T-cell (primary cell): Measurements from ENCODE around the gene GLCCI1. TPM values are rescaled to one million over a fixed set of nuclear protein-coding genes. Genes with fewer than 3 reads are reported as not detected.

ENCODE experiments used
- ATAC-seq, 4 experiments: fragments of 200-7000 bp in 3 of 4; fragments of 150-1000 bp in 1 of 4; cut with Tn5 transposase; replicated peaks in 1 of 4; 1 replicate in 3 of 4; 2 replicates in 1 of 4; pipeline ENCODE4 v1.10.0; 2021; ENCODE audit warnings: moderate library complexity in 3 of 4, mild to moderate bottlenecking in 2 of 4, moderate number of reproducible peaks in 1 of 4
- CTCF ChIA-PET, 2 donors: fragments of 300-600 bp; sonication (Branson Sonifier 250); formaldehyde crosslinking; loops; one replicate each; lab custom pipeline; 2022; ENCODE audit warnings: antibody characterized with exemption in 2 of 2; lab: Charles Lee
- POLR2A ChIA-PET, 2 donors: fragments of 300-600 bp; sonication (Branson Sonifier 250); formaldehyde crosslinking; loops; one replicate each; lab custom pipeline; 2022; ENCODE audit warnings: antibody characterized with exemption in 2 of 2; lab: Charles Lee
- DNase-seq, 35 experiments: peaks; one replicate each; pipeline versions ENCODE4 v3.0.0 to v3.0.0-alpha.2; 2013 to 2023
- H3K27ac ChIP-seq: one replicate; pipeline ENCODE4 v1.5.1; 2013; ENCODE audit warnings: low read length
- H3K27me3 ChIP-seq, 2 experiments: replicated peaks in 1 of 2; 1 replicate in 1 of 2; 2 replicates in 1 of 2; pipeline versions ENCODE4 v1.6.1 to v1.7.0; 2013; ENCODE audit warnings: low read length in 1 of 2, mixed read lengths in 1 of 2; ENCODE audit not compliant: control insufficient read depth in 2 of 2, insufficient read depth in 2 of 2; ENCODE audit errors: extremely low read depth in 1 of 2
- H3K36me3 ChIP-seq, 2 donors: 1 replicate in 1 of 2; 2 replicates in 1 of 2; pipeline versions ENCODE4 v1.6.1 to v1.7.0; 2013; ENCODE audit warnings: low read length in 1 of 2; ENCODE audit not compliant: control insufficient read depth in 2 of 2, insufficient read depth in 1 of 2; ENCODE audit errors: extremely low read depth in 1 of 2
- H3K4me1 ChIP-seq, 2 experiments: 1 replicate in 1 of 2; 2 replicates in 1 of 2; pipeline versions ENCODE4 v1.6.1 to v1.7.0; 2013; ENCODE audit warnings: low read length in 2 of 2, mixed read lengths in 1 of 2; ENCODE audit not compliant: insufficient read depth in 2 of 2, control insufficient read depth in 1 of 2; ENCODE audit errors: extremely low read depth in 1 of 2
- H3K4me3 ChIP-seq, 2 donors: 1 replicate in 1 of 2; 2 replicates in 1 of 2; pipeline versions ENCODE4 v1.5.1 to v1.7.0; 2013; ENCODE audit warnings: mild to moderate bottlenecking in 2 of 2, low read length in 1 of 2, moderate library complexity in 1 of 2; ENCODE audit not compliant: control insufficient read depth in 1 of 2; ENCODE audit errors: extremely low read depth in 1 of 2
- H3K9me3 ChIP-seq: 2 replicates; pipeline ENCODE4 v1.7.0; 2013
- H3K27ac Mint-ChIP-seq, 2 donors: one replicate each; pipeline ENCODE4 v1.8.0; 2020 to 2021; ENCODE audit warnings: mild to moderate bottlenecking in 2 of 2, mixed read lengths in 2 of 2
- H3K27me3 Mint-ChIP-seq, 2 donors: one replicate each; pipeline ENCODE4 v1.8.0; 2021 to 2022; ENCODE audit warnings: mixed read lengths in 2 of 2
- H3K36me3 Mint-ChIP-seq: one replicate; pipeline ENCODE4 v1.8.0; 2021; ENCODE audit warnings: mixed read lengths
- H3K4me1 Mint-ChIP-seq, 3 donors: one replicate each; pipeline ENCODE4 v1.8.0; 2020 to 2022; ENCODE audit warnings: mixed read lengths in 3 of 3, mild to moderate bottlenecking in 1 of 3
- H3K4me3 Mint-ChIP-seq, 3 donors: one replicate each; pipeline ENCODE4 v1.8.0; 2020 to 2022; ENCODE audit warnings: mild to moderate bottlenecking in 3 of 3, mixed read lengths in 3 of 3, moderate library complexity in 3 of 3
- H3K9me3 Mint-ChIP-seq, 3 donors: one replicate each; pipeline ENCODE4 v1.8.0; 2020 to 2022; ENCODE audit warnings: mixed read lengths in 3 of 3
- WGBS: methylation state at CpG from one replicate; pipeline ENCODE4 v1.1.5; 2013; ENCODE audit warnings: missing lambda C conversion rate; ENCODE audit not compliant: insufficient coverage; 5-methylcytosine and 5-hydroxymethylcytosine counted together
- total RNA-seq, 35 experiments: library from RNA in 6 of 35; stranded (reverse) in 6 of 35; fragments of 120-200 nt in 1 of 35; gene quantifications; one replicate each; pipeline versions ENCODE4 v1.2.1 to v1.2.4 and lab custom pipeline; 2013 to 2026

Gene GLCCI1
- total RNA-seq, 5 donors from 2014 or later (not counting 1 experiment from before 2014, with no cell fraction given), result 30.6 to 51.5 (median 38.0) TPM

- H3K4me3 ChIP-seq, result no peak overlapping the region
- peaks cover 3 to 5% (median 3%) of the 10 kb centered on the region in 3 donors for H3K9me3 Mint-ChIP-seq
Measured at GRCh38 chr7:7953806-7954205, 14.8 kb upstream of the GLCCI1 start.

GRCh38 chr7:7956531-7957128, 12.0 kb upstream of the GLCCI1 start:
- ATAC-seq (no peak), DNase-seq (no peak)
- H3K9me3 Mint-ChIP-seq, result no peaks in the 10 kb centered on the region
- ChIA-PET CTCF (no interaction called here), POLR2A (no interaction called here)
- no peaks in the 10 kb centered on the region for H3K27me3 ChIP-seq
- no peak overlapping the region for H3K4me3 Mint-ChIP-seq
- H3K4me1 ChIP-seq, result no peaks in the 10 kb centered on the region
- H3K4me3 ChIP-seq, result no peak overlapping the region
- H3K27ac Mint-ChIP-seq, result no peak overlapping the region
- no peaks in the 10 kb centered on the region for H3K9me3 ChIP-seq
- WGBS, result no CpG with 5 or more reads among the region's 3 CpGs
- H3K27ac ChIP-seq, result no peak overlapping the region
- no peaks in the 10 kb centered on the region for H3K27me3 Mint-ChIP-seq
- H3K36me3 ChIP-seq, result no peaks in the 10 kb centered on the region
- peaks cover 21% of the 10 kb centered on the region for H3K36me3 Mint-ChIP-seq
- no peaks in the 10 kb centered on the region for H3K4me1 Mint-ChIP-seq

More at GRCh38 chr7:7953806-7954205, 14.8 kb upstream of the GLCCI1 start:
- H3K36me3 Mint-ChIP-seq, result peaks cover 31% of the 10 kb centered on the region
- Histone ChIP-seq H3K4me1 (no peaks in the 10 kb centered on the region), H3K36me3 (no peaks in the 10 kb centered on the region), H3K9me3 (no peaks in the 10 kb centered on the region), H3K27me3 (no peaks in the 10 kb centered on the region), H3K27ac (no peak overlapping the region)
- no peaks in the 10 kb centered on the region for H3K27me3 Mint-ChIP-seq
- ChIA-PET POLR2A (no interaction called here), CTCF (interaction anchor here in 1 of 2 donors (1.4 kb wide), 1 partner anchor 36 kb away, joined by 4 read pairs; no protein-coding TSS in a partner anchor)
- ATAC-seq, result no peak
- no peak for DNase-seq
- no peak overlapping the region for H3K4me3 Mint-ChIP-seq
- no peak overlapping the region for H3K27ac Mint-ChIP-seq
- no peaks in the 10 kb centered on the region for H3K4me1 Mint-ChIP-seq

- H3K36me3 ChIP-seq, result no peaks in the 10 kb centered on the region
- no peaks in the 10 kb centered on the region for H3K4me1 Mint-ChIP-seq
- H3K9me3 ChIP-seq, result no peaks in the 10 kb centered on the region
- no peaks in the 10 kb centered on the region for H3K27me3 Mint-ChIP-seq
- H3K4me3 ChIP-seq, result no peak overlapping the region
- no peaks in the 10 kb centered on the region for H3K27me3 ChIP-seq
- no peaks in the 10 kb centered on the region for H3K9me3 Mint-ChIP-seq
- ChIA-PET CTCF (no interaction called here), POLR2A (no interaction called here)
- no peak for DNase-seq
- no peak overlapping the region for H3K4me3 Mint-ChIP-seq
- no peak overlapping the region for H3K27ac ChIP-seq
- no peaks in the 10 kb centered on the region for H3K4me1 ChIP-seq
- no CpG with 5 or more reads among the region's 2 CpGs for WGBS
- H3K36me3 Mint-ChIP-seq, result peaks cover 15% of the 10 kb centered on the region
- no peak for ATAC-seq
- H3K27ac Mint-ChIP-seq, result no peak overlapping the region
Measured at GRCh38 chr7:7957513-7957912, 11.1 kb upstream of the GLCCI1 start.

GRCh38 chr7:7959979-7960670, 8.5 kb upstream of the GLCCI1 start:
- H3K36me3 ChIP-seq, result no peaks in the 10 kb centered on the region
- DNase-seq (no peak), ATAC-seq (no peak)
- H3K27me3 ChIP-seq, result no peaks in the 10 kb centered on the region
- WGBS, result 88% methylated on average over 3 of the region's 4 CpGs
- H3K27ac ChIP-seq, result no peak overlapping the region
- no peaks in the 10 kb centered on the region for H3K27me3 Mint-ChIP-seq
- peaks cover 9% of the 10 kb centered on the region for H3K36me3 Mint-ChIP-seq
- no peaks in the 10 kb centered on the region for H3K9me3 Mint-ChIP-seq
- no peak overlapping the region for H3K27ac Mint-ChIP-seq
- peaks cover 5 to 8% (median 6%) of the 10 kb centered on the region in 3 donors for H3K4me1 Mint-ChIP-seq
- no peaks in the 10 kb centered on the region for H3K9me3 ChIP-seq
- H3K4me1 ChIP-seq, result peaks cover under 1 to 7% of the 10 kb centered on the region in 2 experiments
- H3K4me3 Mint-ChIP-seq, result no peak overlapping the region
- H3K4me3 ChIP-seq, result no peak overlapping the region
- ChIA-PET POLR2A (no interaction called here), CTCF (no interaction called here)

- ChIA-PET CTCF (interaction anchor here (0.6 to 1.5 kb wide), 3 partner anchors 10 to 248 kb away, joined by 3 to 4 read pairs (median 3); no protein-coding TSS in a partner anchor), POLR2A (interaction anchor here in 1 of 2 donors (0.6 to 1.0 kb wide), 2 partner anchors 8 to 201 kb away, joined by 3 read pairs; no protein-coding TSS in a partner anchor)
- Mint-ChIP-seq H3K4me1 (peaks cover 17 to 23% (median 19%) of the 10 kb centered on the region in 3 donors), H3K4me3 (no peak overlapping the region), H3K27me3 (no peaks in the 10 kb centered on the region), H3K9me3 (no peaks in the 10 kb centered on the region), H3K36me3 (no peaks in the 10 kb centered on the region), H3K27ac (no peak overlapping the region)
- H3K27ac ChIP-seq, result no peak overlapping the region
- H3K27me3 ChIP-seq, result no peaks in the 10 kb centered on the region
- no peak overlapping the region for H3K4me3 ChIP-seq
- no peaks in the 10 kb centered on the region for H3K9me3 ChIP-seq
- H3K36me3 ChIP-seq, result no peaks in the 10 kb centered on the region
- ATAC-seq (no peak), DNase-seq (no peak)
- H3K4me1 ChIP-seq, result peaks cover 4 to 21% of the 10 kb centered on the region in 2 experiments
- 100% methylated on average over 2 of the region's 3 CpGs for WGBS
Measured at GRCh38 chr7:7962851-7963250, 5.7 kb upstream of the GLCCI1 start.

- no CpG with 5 or more reads among the region's 2 CpGs for WGBS
- ATAC-seq, result no peak
- peaks cover 18 to 26% (median 26%) of the 10 kb centered on the region in 3 donors for H3K4me1 Mint-ChIP-seq
- Histone ChIP-seq H3K27me3 (no peaks in the 10 kb centered on the region), H3K9me3 (no peaks in the 10 kb centered on the region), H3K27ac (no peak overlapping the region), H3K4me3 (no peak overlapping the region), H3K4me1 (peaks cover 4 to 24% of the 10 kb centered on the region in 2 experiments), H3K36me3 (no peaks in the 10 kb centered on the region)
- no peaks in the 10 kb centered on the region for H3K36me3 Mint-ChIP-seq
- ChIA-PET CTCF (no interaction called here), POLR2A (no interaction called here)
- H3K9me3 Mint-ChIP-seq, result no peaks in the 10 kb centered on the region
- DNase-seq, result no peak
- no peaks in the 10 kb centered on the region for H3K27me3 Mint-ChIP-seq
- no peak overlapping the region for H3K27ac Mint-ChIP-seq
- no peak overlapping the region for H3K4me3 Mint-ChIP-seq
Measured at GRCh38 chr7:7964250-7964649, 4.3 kb upstream of the GLCCI1 start.
